C4-2B (cell line): Measurements from ENCODE around the gene CCIN.

ENCODE experiments used
- ZFX ChIP-seq: fragments of 450-650 bp; IDR thresholded peaks from 2 replicates; pipeline ENCODE4 v1.6.1; 2017
- TF ChIP-seq, protein P1 (sequence below): fragments of 450-650 bp; conservative IDR thresholded peaks from 2 replicates; pipeline ENCODE4 v1.5.1; 2017; ENCODE audit warnings: mild to moderate bottlenecking

DNA sequence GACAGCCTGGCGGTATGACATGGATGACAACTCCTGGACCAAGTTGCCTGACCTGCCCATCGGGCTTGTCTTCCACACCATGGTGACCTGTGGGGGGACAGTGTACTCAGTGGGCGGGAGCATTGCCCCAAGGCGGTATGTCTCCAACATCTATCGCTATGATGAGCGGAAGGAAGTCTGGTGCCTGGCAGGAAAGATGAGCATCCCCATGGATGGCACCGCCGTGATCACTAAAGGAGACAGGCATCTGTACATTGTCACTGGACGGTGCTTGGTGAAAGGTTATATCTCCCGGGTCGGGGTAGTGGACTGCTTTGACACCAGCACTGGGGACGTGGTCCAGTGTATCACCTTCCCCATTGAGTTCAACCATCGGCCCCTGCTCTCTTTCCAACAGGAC, 1.3 kb downstream of the CCIN start:
- TF ChIP-seq, protein P1, sequence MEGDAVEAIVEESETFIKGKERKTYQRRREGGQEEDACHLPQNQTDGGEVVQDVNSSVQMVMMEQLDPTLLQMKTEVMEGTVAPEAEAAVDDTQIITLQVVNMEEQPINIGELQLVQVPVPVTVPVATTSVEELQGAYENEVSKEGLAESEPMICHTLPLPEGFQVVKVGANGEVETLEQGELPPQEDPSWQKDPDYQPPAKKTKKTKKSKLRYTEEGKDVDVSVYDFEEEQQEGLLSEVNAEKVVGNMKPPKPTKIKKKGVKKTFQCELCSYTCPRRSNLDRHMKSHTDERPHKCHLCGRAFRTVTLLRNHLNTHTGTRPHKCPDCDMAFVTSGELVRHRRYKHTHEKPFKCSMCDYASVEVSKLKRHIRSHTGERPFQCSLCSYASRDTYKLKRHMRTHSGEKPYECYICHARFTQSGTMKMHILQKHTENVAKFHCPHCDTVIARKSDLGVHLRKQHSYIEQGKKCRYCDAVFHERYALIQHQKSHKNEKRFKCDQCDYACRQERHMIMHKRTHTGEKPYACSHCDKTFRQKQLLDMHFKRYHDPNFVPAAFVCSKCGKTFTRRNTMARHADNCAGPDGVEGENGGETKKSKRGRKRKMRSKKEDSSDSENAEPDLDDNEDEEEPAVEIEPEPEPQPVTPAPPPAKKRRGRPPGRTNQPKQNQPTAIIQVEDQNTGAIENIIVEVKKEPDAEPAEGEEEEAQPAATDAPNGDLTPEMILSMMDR = no peak
- TF ChIP-seq ZFX = no peak
